ENCODE results near the gene FFAR2. TPM values are rescaled to one million over a fixed set of nuclear protein-coding genes. Genes with fewer than 3 reads are reported as not detected.
"Not testable (repeated sequence)": the region's sequence is repeated elsewhere in the genome, so short reads cannot be mapped to it uniquely, and the experiment has no call there.

Gene FFAR2
- total RNA-seq, 1 donor, result 0.54 TPM

GRCh38 chr19:35451338-35452096 is 3.5 kb downstream of the FFAR2 start:
- peak in 1 of 3 donors; percentile 56 for DNase-seq (ENCODE audit: low read depth in 2 of 3, low spot score in 2 of 3)

GRCh38 chr19:35454663-35455062 is 6.6 kb downstream of the FFAR2 start:
- DNase-seq (ENCODE audit: low read depth in 2 of 3, low spot score in 2 of 3), result no peak

- no peak for DNase-seq (ENCODE audit: low read depth in 2 of 3, low spot score in 2 of 3)
Measured at GRCh38 chr19:35455616-35456201, 7.7 kb downstream of the FFAR2 start.

- DNase-seq (ENCODE audit: low read depth in 2 of 3, low spot score in 2 of 3), result no peak
Measured at GRCh38 chr19:35457173-35457572, 9.1 kb downstream of the FFAR2 start.

- DNase-seq (ENCODE audit: low read depth in 2 of 3, low spot score in 2 of 3), result no peak
Measured at GRCh38 chr19:35458192-35458591, 10.1 kb downstream of the FFAR2 start.

- peak in 2 of 3 donors; percentile 60 to 73 for DNase-seq (ENCODE audit: low read depth in 2 of 3, low spot score in 2 of 3)
Measured at GRCh38 chr19:35458731-35459391, 10.8 kb downstream of the FFAR2 start.

GRCh38 chr19:35459414-35460082 is 11.5 kb downstream of the FFAR2 start:
- no peak for DNase-seq (ENCODE audit: low read depth in 2 of 3, low spot score in 2 of 3)

- no peak for DNase-seq (ENCODE audit: low read depth in 2 of 3, low spot score in 2 of 3)
Measured at GRCh38 chr19:35460608-35461007, 12.6 kb downstream of the FFAR2 start.

- no peak for DNase-seq (ENCODE audit: low read depth in 2 of 3, low spot score in 2 of 3)
Measured at GRCh38 chr19:35461060-35461459, 13.0 kb downstream of the FFAR2 start.

- not testable (repeated sequence) for DNase-seq (ENCODE audit: low read depth in 2 of 3, low spot score in 2 of 3)
Measured at GRCh38 chr19:35461788-35462187, 13.7 kb downstream of the FFAR2 start.

GRCh38 chr19:35462476-35462953 is 14.5 kb downstream of the FFAR2 start:
- peak; percentile 42 to 90 (median 80) for DNase-seq (ENCODE audit: low read depth in 2 of 3, low spot score in 2 of 3)

- not testable (repeated sequence) for DNase-seq (ENCODE audit: low read depth in 2 of 3, low spot score in 2 of 3)
Measured at GRCh38 chr19:35462956-35463355, 14.9 kb downstream of the FFAR2 start.

GRCh38 chr19:35466259-35466658 is 18.2 kb downstream of the FFAR2 start:
- no peak for DNase-seq (ENCODE audit: low read depth in 2 of 3, low spot score in 2 of 3)

GRCh38 chr19:35468637-35469036 is 20.6 kb downstream of the FFAR2 start:
- DNase-seq (ENCODE audit: low read depth in 2 of 3, low spot score in 2 of 3), result peak; percentile 29 to 79 (median 66)

- DNase-seq (ENCODE audit: low read depth in 2 of 3, low spot score in 2 of 3), result no peak
Measured at GRCh38 chr19:35470128-35470527, 22.1 kb downstream of the FFAR2 start.

GRCh38 chr19:35471075-35471474 is 23.0 kb downstream of the FFAR2 start:
- DNase-seq (ENCODE audit: low read depth in 2 of 3, low spot score in 2 of 3), result not testable (repeated sequence)

- DNase-seq (ENCODE audit: low read depth in 2 of 3, low spot score in 2 of 3), result no peak
Measured at GRCh38 chr19:35471946-35472345, 23.9 kb downstream of the FFAR2 start.

- DNase-seq (ENCODE audit: low read depth in 2 of 3, low spot score in 2 of 3), result no peak
Measured at GRCh38 chr19:35474104-35474503, 26.0 kb downstream of the FFAR2 start.

- not testable (repeated sequence) for DNase-seq (ENCODE audit: low read depth in 2 of 3, low spot score in 2 of 3)
Measured at GRCh38 chr19:35474594-35474993, 26.5 kb downstream of the FFAR2 start.

- no peak for DNase-seq (ENCODE audit: low read depth in 2 of 3, low spot score in 2 of 3)
Measured at GRCh38 chr19:35476149-35476548, 28.1 kb downstream of the FFAR2 start.
